HG03139 (cell line): ENCODE measurements around the gene C1QB.

Experiments used
- ATAC-seq: cut with Tn5 transposase; IDR thresholded peaks from one replicate; pipeline ENCODE4 v1.9.1; 2021; ENCODE audit not compliant: unreplicated experiment

C1QB gene, protein sequence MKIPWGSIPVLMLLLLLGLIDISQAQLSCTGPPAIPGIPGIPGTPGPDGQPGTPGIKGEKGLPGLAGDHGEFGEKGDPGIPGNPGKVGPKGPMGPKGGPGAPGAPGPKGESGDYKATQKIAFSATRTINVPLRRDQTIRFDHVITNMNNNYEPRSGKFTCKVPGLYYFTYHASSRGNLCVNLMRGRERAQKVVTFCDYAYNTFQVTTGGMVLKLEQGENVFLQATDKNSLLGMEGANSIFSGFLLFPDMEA

DNA sequence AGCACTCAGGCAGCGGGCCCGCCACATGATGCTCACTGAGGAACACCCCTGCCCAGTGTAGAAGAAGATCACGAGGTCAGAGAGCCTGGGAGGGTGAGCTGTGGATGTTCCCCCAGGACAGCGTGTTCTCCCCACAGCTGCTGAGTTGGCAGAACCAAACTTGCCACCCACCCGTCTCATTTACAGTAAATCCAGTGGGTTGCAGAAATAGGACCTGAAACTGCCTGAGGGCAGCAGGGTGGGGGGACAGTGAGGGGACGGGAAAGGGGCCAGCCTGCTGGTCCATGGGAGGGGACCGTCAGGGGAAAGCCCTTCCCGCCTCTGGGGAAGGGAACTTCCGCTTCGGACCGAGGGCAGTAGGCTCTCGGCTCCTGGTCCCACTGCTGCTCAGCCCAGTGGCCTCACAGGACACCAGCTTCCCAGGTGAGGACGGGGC lies at the start of gene C1QB:
Gene C1QB, plus strand, starts transcription at position 356 of the 436 bp plus-strand sequence. CDS start 6,227 bp downstream, outside the sequence.
- no peak for ATAC-seq

DNA sequence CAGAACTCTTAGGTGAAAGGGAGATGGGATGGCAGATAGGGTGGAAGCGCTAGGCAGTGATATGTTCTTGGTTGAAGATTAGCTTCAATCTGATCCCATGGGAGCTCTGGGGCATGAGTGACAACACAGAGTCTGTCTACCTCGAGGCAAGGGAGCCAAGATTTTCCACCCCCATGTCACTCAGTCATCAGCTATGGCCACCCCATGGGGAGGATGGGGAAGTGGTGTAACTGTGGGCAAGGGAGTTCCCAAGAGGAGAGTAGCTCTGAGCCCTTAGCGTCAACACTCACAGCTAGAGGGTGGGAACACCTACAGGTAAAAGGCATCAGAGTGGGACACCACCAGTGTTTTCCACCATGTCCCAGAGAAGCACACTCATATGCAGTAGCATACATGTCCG lies 46.9 kb upstream of the C1QB start:
- ATAC-seq = no peak

DNA sequence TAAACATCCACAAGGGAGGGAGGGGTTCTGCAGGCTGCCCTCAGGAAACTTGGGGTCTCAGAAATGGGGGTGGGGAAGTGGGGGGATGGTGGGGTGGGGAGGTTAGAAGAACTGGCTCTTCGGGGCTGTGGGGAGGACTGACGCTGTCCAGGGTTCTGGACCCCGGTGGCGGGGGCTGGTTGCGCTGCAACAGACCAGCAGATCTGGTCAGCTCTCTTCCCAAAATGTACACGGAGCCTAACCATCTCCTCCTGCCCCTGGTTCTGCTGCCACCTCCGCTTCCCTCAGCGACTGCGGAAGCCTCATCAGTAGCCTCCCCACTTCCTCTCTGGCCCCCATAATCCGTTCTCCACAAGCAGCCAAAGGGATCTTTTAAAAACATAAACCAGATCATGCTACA lies 45.9 kb upstream of the C1QB start:
- no peak for ATAC-seq

DNA sequence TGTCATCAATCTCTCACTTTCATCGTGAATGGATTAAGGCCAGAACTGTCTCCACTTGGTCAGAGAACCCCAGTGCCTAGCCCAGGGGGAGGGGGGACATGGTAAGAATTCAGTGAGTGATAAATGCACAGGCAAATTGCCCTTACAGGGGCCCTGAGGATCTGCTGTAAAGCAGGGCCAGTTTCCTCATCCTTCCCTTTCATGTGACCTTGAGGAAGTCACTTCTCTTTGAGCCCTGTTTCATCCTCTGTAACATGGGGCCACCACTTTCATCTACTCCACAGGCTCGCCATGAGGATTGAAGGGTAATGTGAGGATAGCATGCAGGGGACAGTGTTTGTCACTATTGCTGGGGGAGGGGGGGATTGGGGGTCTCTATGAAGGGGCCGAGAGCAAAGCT lies 44.7 kb upstream of the C1QB start:
- no peak for ATAC-seq

DNA sequence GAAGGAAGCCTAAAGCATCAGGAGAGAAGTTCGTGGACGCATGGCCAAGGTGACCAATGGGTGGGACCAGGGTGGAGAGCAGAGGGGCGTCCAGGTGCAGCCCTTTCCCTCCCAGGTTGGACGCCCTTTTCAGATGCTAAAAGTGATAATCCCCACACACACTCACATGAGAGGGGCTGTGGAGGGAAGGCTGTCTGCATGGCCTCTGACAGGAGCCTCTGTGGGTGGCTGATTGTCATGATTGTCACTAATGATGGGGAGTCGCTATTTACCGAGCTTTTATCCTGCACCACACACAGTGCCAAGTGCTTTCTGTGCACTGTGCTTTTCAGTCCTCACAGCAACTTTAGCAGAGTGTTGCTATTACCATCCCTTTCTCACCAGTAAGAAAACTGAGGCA lies 43.7 kb upstream of the C1QB start:
- no peak for ATAC-seq

DNA sequence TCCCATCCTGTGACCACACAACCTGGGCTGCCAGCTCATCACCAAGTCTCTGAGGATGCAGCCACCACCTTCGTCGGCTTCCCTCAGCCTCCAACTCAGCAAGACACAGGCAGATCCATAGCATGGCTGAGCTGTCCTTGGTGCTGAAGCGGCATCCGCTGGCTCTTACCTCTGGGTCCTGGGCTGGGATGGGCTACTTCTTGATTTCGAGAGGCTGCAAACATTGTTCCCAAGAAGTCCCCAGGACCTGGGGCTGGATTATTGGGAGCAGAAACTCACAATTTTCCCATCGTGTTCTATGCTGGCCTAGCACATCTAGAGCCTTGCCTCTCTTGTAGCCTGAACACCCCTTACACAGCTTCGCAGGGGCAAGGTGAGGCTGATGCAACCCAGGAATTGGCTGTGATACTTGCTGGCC lies 41.5 kb upstream of the C1QB start:
- no peak for ATAC-seq

DNA sequence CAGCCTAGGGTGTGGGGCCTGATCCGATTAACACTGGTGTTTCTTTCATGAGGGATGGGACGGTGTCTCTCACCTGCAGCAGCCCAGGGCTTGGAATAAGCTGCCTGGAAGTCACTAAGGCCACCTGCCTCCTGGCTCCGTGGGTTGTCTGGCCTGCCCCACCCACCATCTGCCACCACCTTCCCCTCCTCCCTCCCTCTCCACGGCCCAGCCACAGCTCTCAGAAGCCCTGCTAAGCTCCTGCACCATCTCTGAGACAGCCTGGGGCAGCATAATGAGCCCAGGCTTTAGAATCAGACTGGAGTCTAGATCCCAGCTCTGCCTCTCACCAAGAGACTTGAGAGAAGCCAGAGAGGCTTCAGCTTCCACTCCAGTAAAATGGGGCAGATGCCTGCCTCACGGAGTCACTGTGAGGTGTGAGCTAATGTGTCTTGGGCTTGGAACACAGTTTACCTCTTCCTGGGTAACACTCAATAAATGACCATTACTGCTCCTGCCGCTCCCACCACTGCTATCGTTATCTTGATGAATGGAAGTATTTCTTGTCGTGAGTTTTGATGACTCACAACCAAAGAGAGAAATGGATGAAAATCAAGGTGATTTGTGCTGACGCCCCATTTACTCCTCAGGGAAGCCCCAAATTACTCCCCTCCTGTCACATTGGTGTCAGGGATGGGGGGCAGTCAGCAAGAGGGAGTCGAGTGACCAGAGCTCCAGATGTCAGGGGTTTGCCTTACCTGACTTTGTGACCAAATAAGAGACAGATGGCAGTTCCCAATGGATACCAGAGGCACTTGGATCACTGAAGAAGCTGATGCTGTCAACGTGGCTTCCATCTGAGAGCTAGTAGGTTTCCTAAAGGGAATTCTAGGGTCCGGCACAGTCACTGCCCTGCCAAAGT lies 40.1 kb upstream of the C1QB start:
- no peak for ATAC-seq

DNA sequence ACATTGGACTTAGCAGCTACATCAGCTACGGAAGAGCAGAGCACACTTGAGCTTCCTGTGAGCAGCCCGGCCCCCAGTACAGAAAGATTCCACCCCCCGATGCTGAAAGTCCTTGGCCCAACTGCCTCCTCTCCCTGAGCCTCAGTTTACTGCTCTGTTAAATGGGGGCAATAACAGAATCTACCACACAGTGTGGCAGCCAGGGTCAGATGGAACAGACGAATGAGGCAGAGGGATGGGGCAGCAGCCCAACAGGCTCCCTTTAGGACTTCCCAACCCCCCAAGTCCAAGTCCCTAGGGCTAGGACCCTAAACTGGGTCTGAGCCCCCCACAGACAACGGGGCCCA lies 39.5 kb upstream of the C1QB start:
- ATAC-seq = no peak

DNA sequence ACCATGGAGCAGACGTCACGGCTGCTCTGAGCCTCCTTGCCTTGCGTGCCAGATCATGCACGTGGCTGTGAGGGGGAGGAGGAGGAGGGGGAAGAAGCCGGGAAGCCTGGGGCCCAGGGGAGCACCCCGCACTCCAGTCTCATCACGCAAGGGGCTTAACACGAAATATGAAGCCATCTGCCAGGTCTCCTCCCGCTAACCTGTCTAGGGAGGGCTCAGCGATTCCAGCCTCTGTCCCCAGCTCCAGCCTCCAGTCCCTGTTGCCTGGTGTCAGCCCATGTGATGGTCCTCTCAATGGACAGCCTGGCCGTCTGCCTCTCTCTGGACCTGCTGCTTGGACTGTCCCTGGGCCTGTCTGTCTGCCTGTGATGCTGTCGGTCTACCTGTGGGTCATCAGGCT lies 39.1 kb upstream of the C1QB start:
- no peak for ATAC-seq

DNA sequence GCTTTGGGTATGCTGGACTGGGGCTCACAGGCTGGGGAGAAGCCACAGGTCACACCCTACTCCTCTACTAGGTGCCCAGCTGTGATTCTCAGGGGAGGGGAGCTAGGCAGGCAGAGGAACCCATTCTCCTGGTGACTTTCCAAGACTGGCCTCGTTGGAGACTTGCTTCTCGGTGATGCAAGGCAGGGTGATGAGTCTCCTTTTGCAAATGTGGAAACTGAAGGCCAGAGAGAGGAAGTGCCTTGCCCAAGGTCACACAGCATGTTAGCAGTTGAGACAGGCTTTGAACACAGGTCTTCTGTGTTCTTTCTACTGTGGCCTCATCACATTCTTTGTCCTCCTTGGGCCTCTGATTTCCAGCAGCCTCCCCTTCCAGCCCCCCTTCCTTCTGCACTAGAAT lies 37.1 kb upstream of the C1QB start:
- no peak for ATAC-seq

DNA sequence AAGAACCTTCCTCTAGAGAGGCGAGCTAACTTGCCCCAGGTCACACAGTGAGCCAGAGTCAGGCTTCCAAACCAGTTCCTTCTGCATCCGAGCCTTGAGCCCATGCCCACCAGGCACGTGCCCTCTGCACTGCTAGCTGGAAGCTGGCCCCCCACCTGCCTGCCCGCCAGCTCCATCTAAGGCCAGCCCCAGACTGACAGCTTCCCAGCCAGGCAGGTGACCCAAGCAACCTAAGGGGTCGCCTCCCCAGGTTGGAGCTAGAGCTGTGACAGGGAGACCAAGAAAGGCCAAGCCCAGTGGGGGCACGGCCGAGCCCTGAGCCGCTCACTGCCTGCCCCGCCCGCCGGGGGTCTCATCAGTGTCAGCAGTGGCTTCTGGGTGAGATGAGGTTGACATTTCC lies 36.5 kb upstream of the C1QB start:
- ATAC-seq = no peak

DNA sequence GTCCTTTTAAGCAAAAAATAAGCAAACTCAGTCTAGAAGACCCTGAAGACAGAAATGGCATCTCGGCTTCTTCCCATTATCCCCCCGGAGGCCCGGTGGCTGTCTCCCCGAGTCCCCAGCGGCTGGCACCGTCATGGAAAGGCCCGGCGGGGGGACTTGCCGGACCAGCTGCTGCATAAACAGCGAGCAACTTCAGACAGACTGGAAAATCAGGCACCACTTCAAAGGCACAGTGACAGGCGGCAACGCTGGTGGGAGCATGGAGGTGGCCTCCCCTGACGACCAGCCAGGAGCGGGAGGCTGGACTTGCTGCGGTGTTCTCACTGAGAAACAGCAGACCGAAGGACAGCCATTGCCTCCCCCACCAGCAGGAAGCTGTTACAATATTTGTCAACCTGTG lies 35.0 kb upstream of the C1QB start:
- no peak for ATAC-seq

DNA sequence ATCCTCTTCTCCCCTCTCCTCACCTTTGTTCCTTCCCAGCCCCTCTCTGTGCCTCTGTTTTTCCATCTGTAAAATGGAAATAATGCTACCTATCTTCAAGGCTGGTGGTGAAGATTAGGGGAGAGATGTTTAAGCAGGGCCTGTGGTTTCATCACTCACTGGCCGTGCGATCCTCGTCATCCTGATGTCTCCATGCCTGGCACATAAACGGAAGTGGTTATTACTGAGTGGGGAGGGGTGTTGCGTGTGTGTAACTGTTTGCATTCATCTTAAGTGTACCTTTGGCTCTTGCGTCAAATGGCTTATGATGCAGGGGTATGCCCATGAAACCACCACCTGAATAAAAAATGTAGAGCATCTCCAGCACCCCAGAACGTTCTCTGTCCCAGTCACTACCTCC lies 33.8 kb upstream of the C1QB start:
- ATAC-seq = no peak

DNA sequence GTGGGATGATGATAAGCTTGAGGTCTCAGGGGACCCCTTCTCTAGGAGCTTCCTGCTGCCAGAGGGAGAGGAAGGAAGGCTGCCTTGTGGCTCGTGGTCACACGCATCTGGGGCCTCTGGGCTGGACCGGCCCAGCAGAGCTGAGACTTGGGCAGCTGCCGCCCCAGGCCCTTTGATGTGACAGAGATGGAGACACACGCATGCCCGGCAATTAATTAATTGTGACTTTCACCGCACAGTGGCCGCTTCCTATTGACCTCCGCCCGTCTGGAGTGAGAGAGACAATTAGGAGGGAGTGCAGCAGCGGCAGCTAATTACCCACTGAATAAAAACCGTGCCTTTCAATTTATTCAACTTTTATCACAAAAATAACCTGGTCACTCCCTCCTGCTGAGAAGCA lies 33.2 kb upstream of the C1QB start:
- ATAC-seq = no peak

DNA sequence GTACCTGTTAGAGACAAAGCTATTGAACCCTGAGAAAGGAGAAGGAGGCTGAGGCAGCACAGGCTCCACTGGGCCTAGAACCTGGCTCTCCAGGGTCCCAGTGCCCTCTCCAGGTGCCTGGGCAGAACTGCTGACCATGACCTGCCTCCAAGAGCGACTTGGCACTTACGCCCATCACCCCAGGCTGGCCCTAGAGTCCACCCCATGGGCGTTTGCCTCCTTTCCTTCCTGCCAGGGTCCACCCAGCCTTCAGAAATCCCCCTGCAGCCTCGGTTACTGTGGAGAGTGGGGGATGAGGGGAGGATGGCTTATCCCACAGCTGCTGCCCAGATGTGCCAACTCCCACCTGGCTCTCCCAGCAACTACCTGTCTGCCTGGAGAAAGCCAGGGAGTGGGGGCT lies 31.3 kb upstream of the C1QB start:
- no peak for ATAC-seq

DNA sequence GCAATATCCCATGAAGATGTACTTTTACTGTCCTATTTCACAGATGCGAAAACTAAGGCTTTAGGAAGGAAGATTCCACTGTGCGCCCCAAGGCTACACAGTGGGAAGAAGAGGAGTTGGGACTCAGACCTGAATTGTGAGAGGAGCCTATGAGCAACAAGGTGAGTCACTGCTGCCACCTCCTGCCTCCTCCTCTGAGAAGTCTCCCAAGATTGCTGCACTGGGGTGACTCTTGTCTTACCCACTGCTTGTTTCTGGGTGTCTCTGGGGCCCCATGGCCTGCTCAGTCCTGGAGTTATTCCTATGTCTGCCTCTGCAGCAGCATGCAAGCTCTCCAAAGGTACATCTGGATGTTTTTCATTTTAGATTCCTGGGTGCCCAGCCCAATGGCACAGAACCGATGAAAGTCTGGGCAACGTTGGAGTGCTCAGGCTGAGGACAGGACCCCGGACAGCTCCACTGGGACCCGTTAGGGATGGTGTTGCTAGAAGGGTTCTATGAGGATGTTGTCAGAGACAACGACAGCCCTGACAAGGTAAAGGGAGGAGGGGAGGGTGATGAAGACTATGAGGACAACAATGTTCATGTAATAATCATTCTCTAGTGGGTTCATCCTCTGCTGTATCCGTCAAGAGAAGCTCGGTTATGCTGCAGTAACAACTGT lies 27.6 kb upstream of the C1QB start:
- no peak for ATAC-seq

DNA sequence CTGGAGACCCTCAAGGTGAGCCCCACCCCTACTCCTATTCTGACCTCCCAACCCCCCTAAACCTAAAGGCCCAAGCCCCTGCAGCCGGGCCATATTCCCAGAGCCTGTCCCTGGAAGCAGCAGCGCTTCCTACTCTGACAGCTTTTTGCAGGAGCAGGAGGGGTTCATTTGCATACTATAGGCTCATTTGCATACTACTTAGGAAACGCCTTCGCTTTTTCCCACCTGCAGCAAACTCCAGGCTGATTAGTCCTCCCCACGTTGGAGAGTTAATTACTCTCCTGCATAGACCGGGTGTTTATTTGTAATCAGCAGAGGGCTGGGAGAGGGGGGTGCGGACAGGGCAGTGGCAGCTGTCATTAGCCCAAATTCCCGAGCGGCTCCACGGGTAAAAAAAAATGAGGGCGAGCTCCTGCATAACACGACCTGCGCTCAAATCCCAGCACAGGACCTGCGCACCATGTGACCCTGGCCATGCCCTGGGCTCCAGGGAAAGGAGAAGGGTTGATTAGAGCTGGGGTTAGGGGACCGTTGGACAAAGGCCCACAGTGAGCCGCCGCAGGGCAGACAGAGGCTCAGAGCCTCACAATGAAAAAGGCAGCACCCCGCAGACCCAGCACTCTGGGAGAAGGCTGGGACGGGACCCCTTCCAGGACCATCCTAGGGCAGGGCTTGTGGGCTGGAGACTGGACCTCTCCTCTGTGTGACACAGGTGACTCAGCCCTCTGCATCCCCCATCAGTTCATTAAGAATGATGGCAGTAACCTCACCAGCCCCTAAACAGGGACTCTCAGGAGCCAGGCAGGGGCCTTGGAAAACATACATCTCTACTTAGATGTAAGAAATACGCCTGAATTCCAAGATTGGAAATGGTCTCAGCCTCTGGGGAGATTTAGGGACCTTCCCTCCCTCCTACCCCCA lies 26.5 kb upstream of the C1QB start:
- no peak for ATAC-seq

DNA sequence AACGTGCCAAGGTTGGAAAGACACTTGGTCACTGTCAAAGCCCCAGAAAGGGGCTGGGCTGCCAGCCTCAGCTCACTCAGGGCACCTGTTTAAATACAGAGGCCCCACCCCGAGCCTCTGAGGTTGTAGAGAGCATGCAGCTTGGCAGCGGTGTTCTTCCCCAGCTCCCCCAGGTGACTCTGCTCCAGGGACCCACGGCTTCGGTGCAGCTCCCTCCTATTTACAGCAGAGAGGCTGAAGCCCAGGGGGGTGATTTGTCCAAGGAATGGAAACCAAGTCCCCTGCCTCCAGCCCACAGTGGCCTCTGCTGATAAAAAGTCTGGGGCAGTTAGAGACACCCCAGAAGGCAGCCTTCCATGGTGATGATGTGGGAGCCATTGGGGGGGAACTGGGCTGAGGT lies 25.7 kb upstream of the C1QB start:
- ATAC-seq = no peak

DNA sequence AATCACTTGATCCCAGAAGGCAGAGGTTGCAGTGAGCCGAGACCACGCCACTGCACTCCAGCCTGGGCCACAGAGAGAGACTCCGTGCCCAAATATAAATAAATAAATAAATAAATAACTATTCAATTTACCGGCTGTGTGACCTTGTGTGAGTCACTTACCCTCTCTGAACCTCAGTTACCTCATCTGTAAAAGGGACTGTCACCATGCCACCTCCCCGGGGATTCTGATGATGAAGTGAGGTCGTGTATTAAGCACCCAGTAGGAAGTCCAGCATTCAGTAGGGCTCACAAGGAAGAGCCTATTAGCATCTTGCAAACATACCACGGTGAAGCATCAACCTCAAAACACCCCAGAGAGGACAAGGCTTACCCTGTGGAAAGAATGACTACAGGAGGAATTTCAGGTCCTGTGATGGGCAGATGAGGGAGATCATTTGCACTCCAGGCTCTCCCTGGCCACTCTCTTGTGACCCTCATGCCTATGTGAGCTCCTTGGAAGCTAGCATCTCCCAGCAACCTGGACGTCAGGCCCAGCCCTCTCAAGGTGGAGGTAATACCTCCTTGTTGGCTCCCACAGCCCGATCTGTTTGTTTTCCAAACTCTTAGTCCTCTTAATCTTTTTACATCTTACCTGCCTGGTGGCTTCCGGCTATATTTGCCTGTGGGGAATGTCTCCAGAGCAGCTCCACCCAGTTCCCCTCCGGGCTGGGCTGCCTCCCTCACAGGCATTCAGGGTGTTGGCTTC lies 24.2 kb upstream of the C1QB start:
- ATAC-seq = no peak

DNA sequence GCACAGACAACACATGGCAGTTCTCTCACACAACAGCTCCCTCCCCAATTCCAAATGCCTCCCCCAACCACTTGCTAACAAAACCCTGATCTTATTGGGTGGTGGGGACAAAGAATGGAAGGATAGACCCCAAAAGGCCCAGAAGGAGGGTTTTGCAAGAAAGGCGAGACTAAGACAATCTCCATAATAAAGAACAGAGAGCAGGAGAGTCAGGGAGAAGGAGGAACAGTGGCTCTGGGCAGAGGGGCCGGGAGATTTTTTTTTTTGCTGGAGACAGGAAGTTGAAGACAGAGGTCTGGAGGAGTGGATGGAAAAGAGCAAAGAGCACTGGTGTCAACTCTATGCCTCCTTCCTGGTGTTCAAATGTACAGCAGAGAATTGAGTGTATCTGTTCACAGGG lies 23.1 kb upstream of the C1QB start:
- no peak for ATAC-seq
